HG03060 (cell line): ENCODE data around the gene PLXNA2.

ENCODE experiments used
- ATAC-seq: cut with Tn5 transposase; IDR thresholded peaks from one replicate; pipeline ENCODE4 v1.9.1; 2021; ENCODE audit warnings: low read depth, moderate number of reproducible peaks; ENCODE audit not compliant: unreplicated experiment

PLXNA2 gene

GRCh38 chr1:208242146-208242545 lies 2.0 kb downstream of the PLXNA2 start:
- ATAC-seq: no peak

- ATAC-seq: no peak
Observed at GRCh38 chr1:208241512-208241911, 2.7 kb downstream of the PLXNA2 start.

- ATAC-seq: no peak
Observed at GRCh38 chr1:208240662-208241355, 3.4 kb downstream of the PLXNA2 start.

GRCh38 chr1:208239473-208240381 lies 4.5 kb downstream of the PLXNA2 start:
- ATAC-seq: no peak

- ATAC-seq: no peak
Observed at GRCh38 chr1:208238710-208239472, 5.3 kb downstream of the PLXNA2 start.

GRCh38 chr1:208237241-208237640 lies 6.9 kb downstream of the PLXNA2 start:
- no peak for ATAC-seq

GRCh38 chr1:208235982-208236761 lies 8.0 kb downstream of the PLXNA2 start:
- no peak for ATAC-seq

- ATAC-seq: no peak
Observed at GRCh38 chr1:208235356-208235981, 8.7 kb downstream of the PLXNA2 start.

- ATAC-seq: no peak
Observed at GRCh38 chr1:208234721-208235120, 9.5 kb downstream of the PLXNA2 start.

GRCh38 chr1:208233978-208234377 lies 10.2 kb downstream of the PLXNA2 start:
- ATAC-seq: no peak

GRCh38 chr1:208233546-208233945 lies 10.6 kb downstream of the PLXNA2 start:
- no peak for ATAC-seq

GRCh38 chr1:208232662-208233038 lies 11.5 kb downstream of the PLXNA2 start:
- no peak for ATAC-seq

- ATAC-seq: no peak
Observed at GRCh38 chr1:208231881-208232661, 12.1 kb downstream of the PLXNA2 start.

GRCh38 chr1:208230668-208231529 lies 13.3 kb downstream of the PLXNA2 start:
- ATAC-seq: no peak

GRCh38 chr1:208228550-208228949 lies 15.6 kb downstream of the PLXNA2 start:
- no peak for ATAC-seq

GRCh38 chr1:208228026-208228425 lies 16.2 kb downstream of the PLXNA2 start:
- no peak for ATAC-seq

GRCh38 chr1:208227366-208227765 lies 16.8 kb downstream of the PLXNA2 start:
- ATAC-seq: no peak
